HepG2 (cell line): Measurements from ENCODE around the gene RETREG2. TPM values are rescaled to one million over a fixed set of nuclear protein-coding genes. Genes with fewer than 3 reads are reported as not detected.

ENCODE experiments used
- AKNA ChIP-seq: sonication (generic); formaldehyde crosslinking; IDR thresholded peaks from 2 replicates; pipeline ENCODE4 v1.4.0; 2020; ENCODE audit warnings: missing genetic modification reagents, borderline replicate concordance
- ARID2 ChIP-seq: sonication (generic); formaldehyde crosslinking; IDR thresholded peaks from 2 replicates; pipeline ENCODE4 v1.8.1; 2022; ENCODE audit warnings: mild to moderate bottlenecking, missing genetic modification reagents, borderline replicate concordance
- ASH2L ChIP-seq: fragments of 300-600, 200-600 bp; sonication (generic); IDR thresholded peaks from 2 replicates; pipeline ENCODE4 v1.7.0; 2017; ENCODE audit warnings: low read depth, mild to moderate bottlenecking, moderate library complexity, mixed read lengths, low read length; ENCODE audit not compliant: insufficient read length
- FOXK2 ChIP-seq: fragments of 450-650 bp; IDR thresholded peaks from 2 replicates; pipeline ENCODE4 v1.6.1; 2016
- FOXM1 ChIP-seq: sonication (generic); formaldehyde crosslinking; IDR thresholded peaks from 2 replicates; pipeline ENCODE4 v1.5.0; 2020; ENCODE audit warnings: missing genetic modification reagents
- IRX3 ChIP-seq: sonication (generic); formaldehyde crosslinking; IDR thresholded peaks from 2 replicates; pipeline ENCODE4 v1.8.1; 2023; ENCODE audit warnings: mild to moderate bottlenecking, low read depth, missing genetic modification reagents, borderline replicate concordance
- LCORL ChIP-seq, 2 experiments: fragments of 450-650 bp in 1 of 2; sonication (generic) in 1 of 2; formaldehyde crosslinking in 1 of 2; IDR thresholded peaks; 2 replicates each; pipeline versions ENCODE4 v1.5.0 to v1.6.1; 2017 to 2020; ENCODE audit warnings: antibody characterized with exemption in 1 of 2, missing genetic modification reagents in 1 of 2
- PTBP1 ChIP-seq: fragments of 200-400 bp; formaldehyde crosslinking; IDR thresholded peaks from 2 replicates; pipeline ENCODE4 v1.6.1; 2018; ENCODE audit warnings: low read length, low read depth; ENCODE audit not compliant: poor library complexity, severe bottlenecking
- REXO4 ChIP-seq: sonication (generic); formaldehyde crosslinking; IDR thresholded peaks from 2 replicates; pipeline ENCODE4 v1.8.0; 2022; ENCODE audit warnings: missing genetic modification reagents, mild to moderate bottlenecking, borderline replicate concordance
- TOE1 ChIP-seq: sonication (generic); formaldehyde crosslinking; IDR thresholded peaks from 2 replicates; pipeline ENCODE4 v1.4.0; 2020; ENCODE audit warnings: mild to moderate bottlenecking, missing genetic modification reagents
- ZNF101 ChIP-seq: sonication (generic); formaldehyde crosslinking; IDR thresholded peaks from 2 replicates; pipeline ENCODE4 v1.4.0; 2020; ENCODE audit warnings: mild to moderate bottlenecking, low read depth, missing genetic modification reagents, borderline replicate concordance
- ZNF576 ChIP-seq: sonication (generic); formaldehyde crosslinking; IDR thresholded peaks from 2 replicates; pipeline ENCODE4 v1.4.0; 2020; ENCODE audit warnings: mild to moderate bottlenecking, missing genetic modification reagents
- ZNF644 ChIP-seq: IDR thresholded peaks from 2 replicates; pipeline ENCODE4 v1.6.1; 2016; ENCODE audit warnings: low read depth
- ZNF703 ChIP-seq: sonication (generic); formaldehyde crosslinking; IDR thresholded peaks from 2 replicates; pipeline ENCODE4 v1.5.1; 2020; ENCODE audit warnings: missing genetic modification reagents, mild to moderate bottlenecking, moderate library complexity, borderline replicate concordance
- polyA plus RNA-seq, 8 experiments: library from polyadenylated mRNA; depleted of rRNA in 3 of 8; stranded (reverse) in 7 of 8; unstranded in 1 of 8; fragments of >200 nt; fragmentation: Illumina TruSeq in 4 of 8; extraction: Trizol in 4 of 8; gene quantifications; 2 replicates each; pipeline versions ENCODE4 v1.2.1 to v1.2.3, GENCODE V29; 2011 to 2016; ENCODE audit warnings: low read depth in 4 of 8, missing spikeins in 1 of 8, mixed read lengths in 1 of 8; ENCODE audit not compliant: insufficient read depth in 1 of 8
- total RNA-seq, 5 experiments: library from RNA; depleted of rRNA; stranded (reverse); fragments of >200 nt; fragmentation: Illumina TruSeq; extraction: Trizol; gene quantifications; 2 replicates each; pipeline ENCODE4 v1.2.3, GENCODE V29; 2016; ENCODE audit warnings: low read depth in 1 of 5
- TF ChIP-seq, protein P1 (sequence below): sonication (generic); formaldehyde crosslinking; IDR thresholded peaks from 2 replicates; pipeline ENCODE4 v1.8.0; 2022; ENCODE audit warnings: missing genetic modification reagents, mild to moderate bottlenecking, moderate library complexity, borderline replicate concordance
- TF ChIP-seq, protein P2 (sequence below): sonication (generic); formaldehyde crosslinking; IDR thresholded peaks from 2 replicates; pipeline ENCODE4 v1.5.0; 2020; ENCODE audit warnings: mild to moderate bottlenecking, missing genetic modification reagents

The RETREG2 gene
- total and polyA plus RNA-seq, 2 of the 13 experiments (the other 11 are each of a cell fraction or from before 2014, with no cell fraction given): 86.0 to 134 TPM

GRCh38 chr2:219206328-219207133 is 28.5 kb downstream of the RETREG2 start, which contains the start of gene ZFAND2B (continued):
- peak; percentile 98 for TF ChIP-seq ARID2 (CRISPR knock-in tag)
- no peak for TF ChIP-seq AKNA (CRISPR knock-in tag)
- TF ChIP-seq PTBP1: peak; percentile 87
- TF ChIP-seq, protein P1, sequence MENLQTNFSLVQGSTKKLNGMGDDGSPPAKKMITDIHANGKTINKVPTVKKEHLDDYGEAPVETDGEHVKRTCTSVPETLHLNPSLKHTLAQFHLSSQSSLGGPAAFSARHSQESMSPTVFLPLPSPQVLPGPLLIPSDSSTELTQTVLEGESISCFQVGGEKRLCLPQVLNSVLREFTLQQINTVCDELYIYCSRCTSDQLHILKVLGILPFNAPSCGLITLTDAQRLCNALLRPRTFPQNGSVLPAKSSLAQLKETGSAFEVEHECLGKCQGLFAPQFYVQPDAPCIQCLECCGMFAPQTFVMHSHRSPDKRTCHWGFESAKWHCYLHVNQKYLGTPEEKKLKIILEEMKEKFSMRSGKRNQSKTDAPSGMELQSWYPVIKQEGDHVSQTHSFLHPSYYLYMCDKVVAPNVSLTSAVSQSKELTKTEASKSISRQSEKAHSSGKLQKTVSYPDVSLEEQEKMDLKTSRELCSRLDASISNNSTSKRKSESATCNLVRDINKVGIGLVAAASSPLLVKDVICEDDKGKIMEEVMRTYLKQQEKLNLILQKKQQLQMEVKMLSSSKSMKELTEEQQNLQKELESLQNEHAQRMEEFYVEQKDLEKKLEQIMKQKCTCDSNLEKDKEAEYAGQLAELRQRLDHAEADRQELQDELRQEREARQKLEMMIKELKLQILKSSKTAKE (CRISPR knock-in tag): peak; percentile 77
- 0 out of 2 replicates have a peak, but pooled peaks have one; percentile 78 for TF ChIP-seq ZNF101
- TF ChIP-seq, protein P2, sequence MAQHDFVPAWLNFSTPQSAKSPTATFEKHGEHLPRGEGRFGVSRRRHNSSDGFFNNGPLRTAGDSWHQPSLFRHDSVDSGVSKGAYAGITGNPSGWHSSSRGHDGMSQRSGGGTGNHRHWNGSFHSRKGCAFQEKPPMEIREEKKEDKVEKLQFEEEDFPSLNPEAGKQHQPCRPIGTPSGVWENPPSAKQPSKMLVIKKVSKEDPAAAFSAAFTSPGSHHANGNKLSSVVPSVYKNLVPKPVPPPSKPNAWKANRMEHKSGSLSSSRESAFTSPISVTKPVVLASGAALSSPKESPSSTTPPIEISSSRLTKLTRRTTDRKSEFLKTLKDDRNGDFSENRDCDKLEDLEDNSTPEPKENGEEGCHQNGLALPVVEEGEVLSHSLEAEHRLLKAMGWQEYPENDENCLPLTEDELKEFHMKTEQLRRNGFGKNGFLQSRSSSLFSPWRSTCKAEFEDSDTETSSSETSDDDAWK (CRISPR knock-in tag): no peak
- TF ChIP-seq ZNF703 (CRISPR knock-in tag): no peak
- no peak for TF ChIP-seq TOE1 (CRISPR knock-in tag)
- peak; percentile 92 for TF ChIP-seq ASH2L
- peak; percentile 88; the same call in 1 of the 2 replicates for TF ChIP-seq IRX3 (CRISPR knock-in tag)
- no peak for TF ChIP-seq LCORL (IDR thresholded peaks at IDR 0.05)
- peak; percentile 91 for TF ChIP-seq LCORL (CRISPR knock-in tag; IDR thresholded peaks at IDR 0.05)
- no peak for TF ChIP-seq FOXM1 (CRISPR knock-in tag)
- TF ChIP-seq ZNF576 (CRISPR knock-in tag): no peak
- TF ChIP-seq REXO4: no peak
- TF ChIP-seq ZNF644 (CRISPR knock-in tag): no peak
- TF ChIP-seq FOXK2: no peak
